B cell (primary cell): ENCODE results near the gene CREB5. TPM values are rescaled to one million over a fixed set of nuclear protein-coding genes. Genes with fewer than 3 reads are reported as not detected.

Experiments used
- ATAC-seq: fragments of 200-7000 bp; cut with Tn5 transposase; one replicate; pipeline ENCODE4 v1.10.0; 2021; ENCODE audit warnings: low read depth, mild to moderate bottlenecking, moderate number of reproducible peaks, moderate library complexity
- CTCF ChIA-PET: fragments of 350-600 bp; sonication (Branson Sonifier 250); formaldehyde crosslinking; loops from one replicate; lab custom pipeline; 2021; ENCODE audit warnings: antibody characterized with exemption, inconsistent platforms; lab: Charles Lee
- POLR2A ChIA-PET: fragments of 350-600 bp; sonication (Branson Sonifier 250); formaldehyde crosslinking; loops from one replicate; lab custom pipeline; 2021; ENCODE audit warnings: antibody characterized with exemption; lab: Charles Lee
- DNase-seq: peaks from one replicate; pipeline ENCODE4 v3.0.0; 2013
- H2AFZ ChIP-seq: 2 replicates; pipeline ENCODE4 v1.6.1; 2012; ENCODE audit warnings: mild to moderate bottlenecking, low read depth, low read length; ENCODE audit not compliant: insufficient read depth, poor library complexity, severe bottlenecking
- H3K27ac ChIP-seq, 2 donors: 1 replicate in 1 of 2; 2 replicates in 1 of 2; pipeline ENCODE4 v1.5.1; 2012 to 2013; ENCODE audit warnings: low read length in 2 of 2, mild to moderate bottlenecking in 2 of 2, moderate library complexity in 1 of 2
- H3K27me3 ChIP-seq, 4 experiments: fragments of 200-600 bp in 1 of 4; sonication (generic) in 1 of 4; replicated peaks in 1 of 4; 1 replicate in 2 of 4; 2 replicates in 2 of 4; pipeline versions ENCODE4 v1.6.1 to v1.7.0; 2013 to 2016; ENCODE audit warnings: low read length in 3 of 4, mild to moderate bottlenecking in 2 of 4, mixed read lengths in 1 of 4, moderate library complexity in 1 of 4; ENCODE audit not compliant: insufficient read depth in 4 of 4, control insufficient read depth in 3 of 4; ENCODE audit errors: control extremely low read depth in 1 of 4
- H3K36me3 ChIP-seq, 2 experiments: replicated peaks in 1 of 2; 1 replicate in 1 of 2; 2 replicates in 1 of 2; pipeline versions ENCODE4 v1.6.1 to v1.7.1; 2013; ENCODE audit warnings: low read length in 1 of 2; ENCODE audit not compliant: insufficient read depth in 2 of 2, control insufficient read depth in 1 of 2; ENCODE audit errors: control extremely low read depth in 1 of 2, extremely low read depth in 1 of 2
- H3K4me1 ChIP-seq, 2 donors: fragments of 200-600 bp in 1 of 2; sonication (generic) in 1 of 2; 1 replicate in 1 of 2; 2 replicates in 1 of 2; pipeline versions ENCODE4 v1.5.1 to v1.6.1; 2013 to 2017; ENCODE audit warnings: low read length in 2 of 2; ENCODE audit not compliant: control insufficient read depth in 2 of 2, insufficient read depth in 2 of 2
- H3K4me2 ChIP-seq: replicated peaks from 2 replicates; pipeline ENCODE3; 2012; ENCODE audit warnings: mild to moderate bottlenecking, low read depth, low read length; ENCODE audit not compliant: poor library complexity, severe bottlenecking
- H3K4me3 ChIP-seq, 5 experiments: fragments of 200-600 bp in 1 of 5; sonication (generic) in 1 of 5; 1 replicate in 3 of 5; 2 replicates in 2 of 5; pipeline versions ENCODE4 v1.5.1 to v1.7.0; 2011 to 2016; ENCODE audit warnings: low read length in 4 of 5, mild to moderate bottlenecking in 4 of 5, low read depth in 2 of 5, control low read depth in 1 of 5, moderate library complexity in 1 of 5; ENCODE audit not compliant: insufficient read depth in 1 of 5; ENCODE audit errors: control extremely low read depth in 1 of 5, extremely low read depth in 1 of 5
- H3K79me2 ChIP-seq: fragments of 200-600 bp; sonication (generic); one replicate; pipeline ENCODE4 v1.6.0; 2016; ENCODE audit warnings: low read length; ENCODE audit not compliant: control insufficient read depth, insufficient read depth
- H3K9ac ChIP-seq: fragments of 200-600 bp; sonication (generic); 2 replicates; pipeline ENCODE4 v1.6.1; 2017; ENCODE audit warnings: mild to moderate bottlenecking, low read length, moderate library complexity
- H3K9me3 ChIP-seq, 3 donors: one replicate each; pipeline versions ENCODE4 v1.6.1 to v1.7.1; 2013; ENCODE audit warnings: low read length in 2 of 3; ENCODE audit not compliant: control insufficient read depth in 2 of 3, insufficient read depth in 1 of 3; ENCODE audit errors: control extremely low read depth in 1 of 3
- H4K20me1 ChIP-seq: 2 replicates; pipeline ENCODE4 v1.6.0; 2012; ENCODE audit warnings: mild to moderate bottlenecking, low read length; ENCODE audit not compliant: insufficient read depth, control insufficient read depth, poor library complexity, severe bottlenecking
- H3K27ac Mint-ChIP-seq: one replicate; pipeline ENCODE4 v1.8.0; 2021; ENCODE audit warnings: mixed read lengths
- H3K27me3 Mint-ChIP-seq: one replicate; pipeline ENCODE4 v1.8.0; 2021; ENCODE audit warnings: mixed read lengths
- H3K4me1 Mint-ChIP-seq: one replicate; pipeline ENCODE4 v1.8.0; 2021; ENCODE audit warnings: mixed read lengths
- H3K4me3 Mint-ChIP-seq: one replicate; pipeline ENCODE4 v1.8.0; 2021; ENCODE audit warnings: mixed read lengths
- H3K9me3 Mint-ChIP-seq: one replicate; pipeline ENCODE4 v1.8.0; 2022; ENCODE audit warnings: mixed read lengths; ENCODE audit not compliant: insufficient read depth
- CTCF ChIP-seq: fragments of 200-600 bp; IDR thresholded peaks from one replicate; pipeline ENCODE4 v1.8.0; 2022; ENCODE audit warnings: antibody characterized with exemption, mild to moderate bottlenecking
- EZH2 ChIP-seq: IDR thresholded peaks from 2 replicates; pipeline ENCODE4 v1.6.1; 2012; ENCODE audit warnings: borderline replicate concordance, low read depth, mild to moderate bottlenecking, moderate library complexity, low read length; ENCODE audit not compliant: insufficient read depth, poor library complexity, severe bottlenecking
- WGBS: methylation state at CpG from one replicate; pipeline ENCODE4 v1.1.5; 2013; ENCODE audit warnings: missing lambda C conversion rate; ENCODE audit not compliant: insufficient coverage; 5-methylcytosine and 5-hydroxymethylcytosine counted together
- intact Hi-C: fragments of 100-400 bp; cut with micrococcal nuclease; formaldehyde crosslinking; loops from one replicate; pipeline ENCODE4 v1.10.0; 2022
- polyA plus RNA-seq: library from polyadenylated mRNA; depleted of rRNA; stranded (reverse); fragments of >200 nt; gene quantifications from 2 replicates; pipeline ENCODE4 v1.2.3, GENCODE V29; 2012
- total RNA-seq, 2 donors: library from RNA; stranded (reverse); fragments of 120-200 nt in 1 of 2; gene quantifications; 1 replicate in 1 of 2; 2 replicates in 1 of 2; pipeline versions ENCODE4 v1.2.3 to v1.2.4, GENCODE V29; 2013 to 2022

Gene CREB5
- total and polyA plus RNA-seq, 2 donors (not counting 1 experiment from before 2014, with no cell fraction given), result 0.05 to 0.95 TPM

- 88% methylated on average over 5 of the region's 5 CpGs for WGBS
- peaks cover 70% of the 10 kb centered on the region for H3K27me3 Mint-ChIP-seq
- H3K27ac Mint-ChIP-seq, result no peak overlapping the region
- Histone ChIP-seq H3K9ac (no peak overlapping the region), H3K4me1 (peaks cover 11 to 14% of the 10 kb centered on the region in 2 donors), H2AFZ (no peak overlapping the region), H3K36me3 (no peaks in the 10 kb centered on the region), H3K27ac (no peak overlapping the region), H3K4me3 (no peak overlapping the region), H3K79me2 (no peaks in the 10 kb centered on the region), H4K20me1 (no peaks in the 10 kb centered on the region), H3K4me2 (no peak overlapping the region), H3K27me3 (peaks cover 0 to 17% (median 10%) of the 10 kb centered on the region in 4 experiments), H3K9me3 (peaks cover 0 to 4% (median 0%) of the 10 kb centered on the region in 3 donors)
- CTCF ChIA-PET, result interaction anchor here (3.3 kb wide), 1 partner anchor 467 kb away, joined by 19 read pairs; no protein-coding TSS in a partner anchor
- no peak for ATAC-seq
- no peaks in the 10 kb centered on the region for H3K9me3 Mint-ChIP-seq
- POLR2A ChIA-PET, result no interaction called here
- TF ChIP-seq EZH2 (no peak), CTCF (no peak)
- no peak overlapping the region for H3K4me3 Mint-ChIP-seq
- H3K4me1 Mint-ChIP-seq, result peaks cover 9% of the 10 kb centered on the region
- no peak for DNase-seq
- intact Hi-C loops, result no loop called here
These were observed 444.3 kb downstream of the CREB5 start for GRCh38 chr7:28856656-28857055.

- DNase-seq, result no peak
- H3K9ac ChIP-seq, result no peak overlapping the region
- no peaks in the 10 kb centered on the region for H3K79me2 ChIP-seq
- no peak overlapping the region for H3K4me2 ChIP-seq
- H3K27me3 ChIP-seq, result peaks cover 0 to 15% (median 4%) of the 10 kb centered on the region in 4 experiments
- peaks cover 7 to 11% of the 10 kb centered on the region in 2 donors for H3K4me1 ChIP-seq
- no peak for TF ChIP-seq CTCF
- no peak for TF ChIP-seq EZH2
- ATAC-seq, result no peak
- no peak overlapping the region for H2AFZ ChIP-seq
- peaks cover 8% of the 10 kb centered on the region for H3K4me1 Mint-ChIP-seq
- H3K4me3 ChIP-seq, result no peak overlapping the region
- intact Hi-C loops, result no loop called here
- H3K27ac ChIP-seq, result no peak overlapping the region
- ChIA-PET POLR2A (no interaction called here), CTCF (interaction anchor here (0.6 kb wide), 1 partner anchor 18 kb away, joined by 4 read pairs; no protein-coding TSS in a partner anchor)
- H3K27ac Mint-ChIP-seq, result no peak overlapping the region
- no CpG with 5 or more reads among the region's 1 CpG for WGBS
- H3K36me3 ChIP-seq, result no peaks in the 10 kb centered on the region
- no peaks in the 10 kb centered on the region for H4K20me1 ChIP-seq
- H3K27me3 Mint-ChIP-seq, result peaks cover 68% of the 10 kb centered on the region
- no peaks in the 10 kb centered on the region for H3K9me3 Mint-ChIP-seq
- H3K9me3 ChIP-seq, result peaks cover 0 to 4% (median 0%) of the 10 kb centered on the region in 3 donors
- no peak overlapping the region for H3K4me3 Mint-ChIP-seq
These were observed 445.9 kb downstream of the CREB5 start for GRCh38 chr7:28858206-28858605.
